Activated CD8-positive, alpha-beta memory T cell treated with anti-CD3 and anti-CD28 coated beads, Interleukin-2, amount 50 U/mL, for 48 hours (primary cell): Measurements from ENCODE around the gene MYADML2.

Experiments used
- DNase-seq: peaks from one replicate; pipeline ENCODE4 v3.0.0-alpha.2; 2020

Gene MYADML2

GRCh38 chr17:81895400-81895799, 51.6 kb downstream of the MYADML2 start:
- no peak for DNase-seq

DNA sequence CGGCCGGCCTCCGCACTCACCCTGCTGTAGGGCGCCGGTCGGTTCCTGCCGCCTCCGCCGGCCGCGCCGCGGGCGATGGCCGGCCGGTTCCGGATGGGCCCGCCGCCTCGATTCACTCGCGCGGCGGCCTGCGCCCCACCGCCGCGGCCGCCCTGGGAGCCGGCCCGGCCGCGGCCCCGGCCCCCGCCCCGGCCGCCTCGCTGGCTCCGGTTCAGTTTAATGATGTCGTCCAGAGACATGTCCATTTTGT, 55.8 kb downstream of the MYADML2 start:
- no peak for DNase-seq

DNA sequence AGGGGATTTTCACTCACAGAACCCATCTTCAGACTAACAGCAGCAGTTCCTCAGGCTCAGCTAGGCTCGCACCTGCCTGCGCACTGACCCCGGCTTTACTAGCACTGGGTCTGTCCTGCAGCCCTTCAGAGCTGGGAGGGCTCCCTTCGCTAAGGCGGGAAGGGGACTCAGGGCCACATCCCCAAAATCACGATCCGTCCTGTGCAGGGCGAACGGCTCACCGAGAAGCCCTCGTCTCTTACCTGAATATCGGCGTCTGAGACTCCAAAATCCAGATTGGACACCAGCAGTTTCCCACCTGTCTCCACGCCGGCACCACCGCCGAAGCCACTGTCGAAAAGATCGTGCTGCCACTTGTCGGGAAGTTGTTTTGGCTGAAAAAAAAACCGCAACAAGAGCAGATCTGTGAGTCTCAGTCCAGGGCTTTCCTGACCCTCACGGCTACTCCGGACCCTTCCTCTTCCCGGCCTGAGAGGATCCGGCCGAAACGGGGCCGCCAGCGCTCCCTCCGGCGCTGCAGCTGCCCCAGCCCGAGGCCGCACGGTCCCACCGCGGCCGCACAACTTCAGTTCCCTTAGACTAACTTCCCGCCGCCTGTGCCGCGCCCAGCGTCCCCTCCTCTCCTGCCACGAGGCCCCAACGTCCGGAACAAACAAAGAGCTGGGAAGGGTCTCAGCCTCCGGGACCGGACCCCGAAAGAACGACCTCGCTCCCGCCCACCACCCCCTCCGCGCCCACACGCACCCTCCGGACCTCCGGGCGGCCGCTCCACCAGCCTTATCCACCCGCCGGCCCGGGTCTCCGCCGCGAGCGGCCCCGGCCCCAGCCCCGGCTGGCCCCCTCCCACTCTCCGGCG, 56.4 kb downstream of the MYADML2 start:
- peak; percentile 66 for DNase-seq
